GM12878 (cell line): ENCODE results near the gene SDK2. TPM values are rescaled to one million over a fixed set of nuclear protein-coding genes. Genes with fewer than 3 reads are reported as not detected.

Source experiments
- ATAC-seq: fragments of 200-7000 bp; cut with Tn5 transposase; 3 replicates; pipeline ENCODE4 v1.9.1; 2020; ENCODE audit warnings: mild to moderate bottlenecking, moderate library complexity
- BruUV-seq: library from RNA; stranded (reverse); fragments of 400-500 nt; replicated peaks from 2 replicates; lab custom pipeline; 2021; lab: Mats Ljungman, UMichigan
- CTCF ChIA-PET: fragments of 300-600 bp; sonication (Branson Sonifier 250); formaldehyde crosslinking; extraction: SDS; loops from one replicate; lab custom pipeline; 2021; ENCODE audit warnings: inconsistent platforms; lab: Yijun Ruan, JAX
- POLR2A ChIA-PET: fragments of 350-600 bp; formaldehyde crosslinking; extraction: SDS; loops from one replicate; lab custom pipeline; 2021; ENCODE audit warnings: inconsistent platforms; lab: Charles Lee
- RAD21 ChIA-PET: fragments of 300-600 bp; sonication (Branson Sonifier 250); formaldehyde crosslinking; loops from one replicate; lab custom pipeline; 2023; ENCODE audit warnings: antibody characterized with exemption; ENCODE audit not compliant: unreplicated experiment; lab: Charles Lee
- SMC1A ChIA-PET: fragments of 300-600 bp; sonication (Branson Sonifier 250); formaldehyde crosslinking; loops from one replicate; lab custom pipeline; 2023; ENCODE audit not compliant: unreplicated experiment, uncharacterized antibody; lab: Charles Lee
- DNase-seq: peaks from one replicate; pipeline ENCODE4 v3.0.0-alpha.2; 2011; ENCODE audit warnings: low read depth, low spot score
- FAIRE-seq: peaks from 3 replicates; lab custom pipeline; 2011; peaks lifted over from hg19 to GRCh38; lab: Jason Lieb, UNC
- H2AFZ ChIP-seq: 2 replicates; pipeline ENCODE4 v1.6.0; 2011; ENCODE audit warnings: low read depth, low read length, control low read depth; ENCODE audit not compliant: control insufficient read depth
- H3K27ac ChIP-seq: 2 replicates; pipeline ENCODE4 v1.5.1; 2011; ENCODE audit warnings: control low read depth; ENCODE audit not compliant: control insufficient read depth, insufficient read depth
- H3K27me3 ChIP-seq, 2 experiments: replicated peaks in 1 of 2; 2 replicates each; pipeline versions ENCODE4 v1.6.0 to v1.6.1; 2011; ENCODE audit warnings: low read length in 1 of 2; ENCODE audit not compliant: control insufficient read depth in 2 of 2, insufficient read depth in 2 of 2
- H3K36me3 ChIP-seq, 2 experiments: 2 replicates each; pipeline ENCODE4 v1.5.1; 2011; ENCODE audit warnings: low read length in 1 of 2; ENCODE audit not compliant: control insufficient read depth in 2 of 2, insufficient read depth in 2 of 2
- H3K4me1 ChIP-seq: 2 replicates; pipeline ENCODE4 v1.6.1; 2011; ENCODE audit warnings: mild to moderate bottlenecking, low read length, moderate library complexity, mixed read lengths; ENCODE audit not compliant: control insufficient read depth, insufficient read depth
- H3K4me2 ChIP-seq: 2 replicates; pipeline ENCODE4 v1.6.0; 2011; ENCODE audit warnings: control low read depth; ENCODE audit not compliant: control insufficient read depth, insufficient read depth
- H3K4me3 ChIP-seq: fragments of 200-600 bp; sonication (generic); 2 replicates; pipeline ENCODE4 v1.5.1; 2016
- H3K79me2 ChIP-seq: 2 replicates; pipeline ENCODE4 v1.6.0; 2011; ENCODE audit warnings: low read length; ENCODE audit not compliant: control insufficient read depth, insufficient read depth
- H3K9ac ChIP-seq: 2 replicates; pipeline ENCODE4 v1.8.0; 2011; ENCODE audit warnings: low read length, control low read depth, mixed read lengths; ENCODE audit not compliant: control insufficient read depth, insufficient read depth
- H3K9me3 ChIP-seq: replicated peaks from 3 replicates; pipeline ENCODE4 v1.5.1; 2011; ENCODE audit warnings: mild to moderate bottlenecking, low read length; ENCODE audit not compliant: control insufficient read depth, insufficient read depth
- H4K20me1 ChIP-seq: 2 replicates; pipeline ENCODE4 v1.6.0; 2011; ENCODE audit not compliant: control insufficient read depth, insufficient read depth
- ETV6 ChIP-seq, 2 experiments: fragments of 450-650 bp in 1 of 2; IDR thresholded peaks in 1 of 2; conservative IDR thresholded peaks in 1 of 2; 2 replicates each; pipeline ENCODE4 v1.6.1; 2014; ENCODE audit warnings: antibody characterized with exemption in 1 of 2, borderline replicate concordance in 1 of 2, low read depth in 1 of 2, mild to moderate bottlenecking in 1 of 2, moderate library complexity in 1 of 2
- JUND ChIP-seq: IDR thresholded peaks from 2 replicates; pipeline ENCODE4 v1.6.1; 2012; ENCODE audit warnings: low read depth, mild to moderate bottlenecking, low read length, improper control_type of control experiment, moderate library complexity
- RBBP5 ChIP-seq: fragments of 200-600 bp; sonication (generic); conservative IDR thresholded peaks from 2 replicates; pipeline ENCODE4 v1.6.1; 2016
- SRF ChIP-seq, 2 experiments: IDR thresholded peaks; 2 replicates each; pipeline ENCODE4 v1.6.1; 2011; ENCODE audit warnings: low read depth in 2 of 2, low read length in 2 of 2, mild to moderate bottlenecking in 1 of 2, moderate library complexity in 1 of 2
- TARDBP ChIP-seq: IDR thresholded peaks from 2 replicates; pipeline ENCODE4 v1.6.1; 2016; ENCODE audit warnings: borderline replicate concordance
- TBL1XR1 ChIP-seq: IDR thresholded peaks from 2 replicates; pipeline ENCODE4 v1.6.1; 2012; ENCODE audit warnings: low read depth, low read length, improper control_type of control experiment
- ZNF217 ChIP-seq: fragments of 450-650 bp; IDR thresholded peaks from 2 replicates; pipeline ENCODE4 v1.6.1; 2017; ENCODE audit warnings: antibody characterized with exemption, mild to moderate bottlenecking
- WGBS: methylation state at CpG from one replicate; pipeline ENCODE4 v1.1.6; 2016; ENCODE audit warnings: low lambda C conversion rate; ENCODE audit not compliant: insufficient replicate concordance, insufficient coverage; ENCODE audit errors: missing lambda C conversion rate; 5-methylcytosine and 5-hydroxymethylcytosine counted together
- in situ Hi-C: fragments of 300-500 bp; cut with MboI; formaldehyde crosslinking; loops from 9 replicates; pipeline ENCODE4 v1.14.3; 2018; ENCODE audit warnings: mixed read lengths
- intact Hi-C: fragments of 100-400 bp; cut with micrococcal nuclease; formaldehyde crosslinking; loops from one replicate; pipeline ENCODE4 v1.14.2; 2022; ENCODE audit not compliant: unreplicated experiment
- polyA plus RNA-seq, 11 experiments: library from polyadenylated mRNA; depleted of rRNA in 4 of 11; unstranded in 6 of 11; stranded (reverse) in 5 of 11; fragments of >200 nt; fragmentation: Nextera tagmentation in 4 of 11; fragmentation: Illumina TruSeq in 1 of 11; extraction: Ambion mirVana in 4 of 11; extraction: Trizol in 1 of 11; gene quantifications; 1 replicate in 1 of 11; 2 replicates in 10 of 11; pipeline versions ENCODE4 v1.2.1 to v1.2.3, GENCODE V29; 2011 to 2016; ENCODE audit warnings: inconsistent platforms in 2 of 11, missing spikeins in 2 of 11, low read depth in 1 of 11
- total RNA-seq, 4 experiments: library from RNA; depleted of rRNA in 3 of 4; stranded (reverse); fragments of >200 nt in 3 of 4; fragmentation: Illumina TruSeq in 1 of 4; extraction: Trizol in 1 of 4; gene quantifications; 2 replicates each; pipeline versions ENCODE4 v1.2.1 to v1.2.3, GENCODE V29; 2013 to 2021
- TF ChIP-seq, protein P1 (sequence below): fragments of 450-650 bp; formaldehyde crosslinking; IDR thresholded peaks from 2 replicates; pipeline ENCODE4 v1.4.0; 2022; ENCODE audit warnings: mild to moderate bottlenecking, moderate library complexity

SDK2 gene
- total and polyA plus RNA-seq, 10 of the 15 experiments (the other 5 are each of a cell fraction or from before 2014, with no cell fraction given), result 0.03 to 0.08 (median 0.03) TPM; not detected in 7

DNA sequence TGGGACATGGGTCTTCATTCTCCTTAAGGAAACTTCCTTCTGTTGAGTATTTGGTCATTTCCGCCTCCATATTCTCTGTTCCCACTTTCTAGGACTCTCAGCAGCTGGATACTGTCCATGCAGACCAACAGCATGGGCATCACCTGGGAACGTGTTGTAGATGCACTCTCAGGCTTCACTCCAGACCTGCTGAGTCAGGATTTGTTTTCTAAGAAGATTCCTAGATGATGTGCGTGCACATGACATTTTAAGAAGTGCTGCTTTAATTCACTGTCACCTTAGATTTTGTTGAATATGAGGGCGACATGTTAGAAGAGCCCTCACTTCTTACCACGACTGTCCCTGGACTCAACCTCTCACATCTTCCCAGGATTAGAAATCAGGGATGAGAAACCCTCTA, 10.0 kb upstream of the SDK2 start:
- no peak for ATAC-seq

DNA sequence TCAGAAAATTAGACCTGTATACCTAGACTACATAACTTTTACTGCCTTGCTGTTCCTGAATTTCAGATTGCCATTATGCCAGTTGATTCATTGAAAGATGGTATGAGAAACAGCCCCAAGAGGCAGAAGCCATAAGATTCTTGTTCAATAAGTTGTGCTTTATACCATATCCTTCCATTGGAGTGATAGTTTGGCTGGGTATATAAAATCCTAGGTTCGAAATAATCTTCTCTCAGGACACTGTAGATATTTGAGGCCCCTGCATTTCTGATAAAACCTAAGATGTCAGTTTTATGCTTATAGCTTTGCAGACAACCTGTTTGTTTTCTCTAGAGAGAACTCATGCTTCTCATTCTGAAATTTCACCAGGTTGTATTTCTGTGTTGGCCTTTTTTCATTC, 9.6 kb upstream of the SDK2 start:
- no peak for ATAC-seq
- H3K27me3 ChIP-seq, result no peaks in the 10 kb centered on the region; a peak in 1 of 4 replicates
- no TSS peak for BruUV-seq
- RAD21 ChIA-PET, result no interaction called here
- no peaks in the 10 kb centered on the region for H3K36me3 ChIP-seq
- in situ Hi-C loops (no loop called here), intact Hi-C loops (no loop called here)
- no peaks in the 10 kb centered on the region for H3K4me1 ChIP-seq
- H3K4me2 ChIP-seq, result no peak overlapping the region
- no peak for TF ChIP-seq RBBP5
- TF ChIP-seq TBL1XR1, result no peak
- TF ChIP-seq, protein P1, sequence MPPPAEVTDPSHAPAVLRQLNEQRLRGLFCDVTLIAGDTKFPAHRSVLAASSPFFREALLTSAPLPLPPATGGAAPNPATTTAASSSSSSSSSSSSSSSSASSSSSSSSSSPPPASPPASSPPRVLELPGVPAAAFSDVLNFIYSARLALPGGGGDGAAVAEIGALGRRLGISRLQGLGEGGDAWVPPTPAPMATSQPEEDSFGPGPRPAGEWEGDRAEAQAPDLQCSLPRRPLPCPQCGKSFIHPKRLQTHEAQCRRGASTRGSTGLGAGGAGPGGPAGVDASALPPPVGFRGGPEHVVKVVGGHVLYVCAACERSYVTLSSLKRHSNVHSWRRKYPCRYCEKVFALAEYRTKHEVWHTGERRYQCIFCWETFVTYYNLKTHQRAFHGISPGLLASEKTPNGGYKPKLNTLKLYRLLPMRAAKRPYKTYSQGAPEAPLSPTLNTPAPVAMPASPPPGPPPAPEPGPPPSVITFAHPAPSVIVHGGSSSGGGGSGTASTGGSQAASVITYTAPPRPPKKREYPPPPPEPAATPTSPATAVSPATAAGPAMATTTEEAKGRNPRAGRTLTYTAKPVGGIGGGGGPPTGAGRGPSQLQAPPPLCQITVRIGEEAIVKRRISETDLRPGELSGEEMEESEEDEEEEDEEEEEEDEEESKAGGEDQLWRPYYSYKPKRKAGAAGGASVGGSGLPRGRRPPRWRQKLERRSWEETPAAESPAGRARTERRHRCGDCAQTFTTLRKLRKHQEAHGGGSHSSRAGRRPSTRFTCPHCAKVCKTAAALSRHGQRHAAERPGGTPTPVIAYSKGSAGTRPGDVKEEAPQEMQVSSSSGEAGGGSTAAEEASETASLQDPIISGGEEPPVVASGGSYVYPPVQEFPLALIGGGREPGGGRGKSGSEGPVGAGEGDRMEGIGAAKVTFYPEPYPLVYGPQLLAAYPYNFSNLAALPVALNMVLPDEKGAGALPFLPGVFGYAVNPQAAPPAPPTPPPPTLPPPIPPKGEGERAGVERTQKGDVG (CRISPR knock-in tag), result no peak
- TF ChIP-seq ETV6 (conservative IDR thresholded peaks at IDR 0.05 in 1 of 2, IDR thresholded peaks at IDR 0.05 in 1 of 2; ENCODE audit: borderline replicate concordance in 1 of 2, low read depth in 1 of 2), result no peak
- TF ChIP-seq JUND, result no peak
- TF ChIP-seq SRF (IDR thresholded peaks at IDR 0.05; ENCODE audit: low read depth in 2 of 2, low read length in 2 of 2), result no peak
- no peak for TF ChIP-seq TARDBP
- WGBS, result 0% methylated on average over 1 of the region's 1 CpG
- H3K9me3 ChIP-seq, result no peaks in the 10 kb centered on the region; the same call in 2 of the 3 replicates
- no peaks in the 10 kb centered on the region for H3K79me2 ChIP-seq
- no peak for FAIRE-seq
- H4K20me1 ChIP-seq, result no peaks in the 10 kb centered on the region
- POLR2A ChIA-PET, result no interaction called here
- DNase-seq, result no peak
- H3K27ac ChIP-seq, result no peak overlapping the region
- no peak overlapping the region for H3K9ac ChIP-seq
- CTCF ChIA-PET, result no interaction called here
- H2AFZ ChIP-seq, result no peak overlapping the region
- no peak overlapping the region for H3K4me3 ChIP-seq
- SMC1A ChIA-PET, result no interaction called here

More for the DNA sequence above, 10.0 kb upstream of the SDK2 start:
- CTCF ChIA-PET, result no interaction called here
- SMC1A ChIA-PET, result no interaction called here
- DNase-seq (no peak), FAIRE-seq (no peak)
- no peak overlapping the region for H2AFZ ChIP-seq
- H3K36me3 ChIP-seq, result no peaks in the 10 kb centered on the region
- no peak overlapping the region for H3K9ac ChIP-seq
- RAD21 ChIA-PET, result no interaction called here
- in situ Hi-C loops (no loop called here), intact Hi-C loops (no loop called here)
- WGBS, result 8% methylated on average over 5 of the region's 5 CpGs
- H3K9me3 ChIP-seq, result no peaks in the 10 kb centered on the region; the same call in 2 of the 3 replicates
- H3K4me1 ChIP-seq, result no peaks in the 10 kb centered on the region
- H3K4me2 ChIP-seq, result no peak overlapping the region
- BruUV-seq, result no TSS peak
- TF ChIP-seq ZNF217, result no peak
- POLR2A ChIA-PET, result no interaction called here
- H3K27ac ChIP-seq, result no peak overlapping the region
- no peaks in the 10 kb centered on the region; a peak in 1 of 4 replicates for H3K27me3 ChIP-seq
- no peaks in the 10 kb centered on the region for H4K20me1 ChIP-seq
- no peak overlapping the region for H3K4me3 ChIP-seq
- H3K79me2 ChIP-seq, result no peaks in the 10 kb centered on the region
